Eye (tissue), 1 donor: ENCODE measurements around the gene USP47.

ENCODE experiments used
- DNase-seq: peaks from one replicate; pipeline ENCODE4 v3.0.0-alpha.2; 2015

The USP47 gene

GRCh38 chr11:11942668-11943067 lies 100.9 kb downstream of the USP47 start:
- DNase-seq: no peak

DNA sequence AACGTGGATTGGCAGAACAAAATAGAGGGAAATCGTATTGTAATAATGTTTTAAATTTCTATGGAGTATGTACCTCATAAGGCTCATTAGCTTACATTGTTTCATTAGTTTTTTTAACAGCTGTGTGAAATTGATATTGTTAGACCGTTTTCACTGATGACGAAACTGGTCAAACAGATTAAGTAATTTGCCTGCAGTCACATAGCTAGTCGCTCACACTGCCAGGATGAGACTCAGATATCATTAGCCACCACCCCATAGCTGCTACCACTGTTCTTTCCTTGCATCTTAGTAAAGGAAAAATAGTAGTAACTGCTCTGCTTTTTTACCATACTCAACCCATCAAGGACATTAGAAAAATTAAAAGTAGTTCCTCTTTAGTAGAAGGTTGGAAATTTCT lies 102.7 kb downstream of the USP47 start:
- DNase-seq: no peak

DNA sequence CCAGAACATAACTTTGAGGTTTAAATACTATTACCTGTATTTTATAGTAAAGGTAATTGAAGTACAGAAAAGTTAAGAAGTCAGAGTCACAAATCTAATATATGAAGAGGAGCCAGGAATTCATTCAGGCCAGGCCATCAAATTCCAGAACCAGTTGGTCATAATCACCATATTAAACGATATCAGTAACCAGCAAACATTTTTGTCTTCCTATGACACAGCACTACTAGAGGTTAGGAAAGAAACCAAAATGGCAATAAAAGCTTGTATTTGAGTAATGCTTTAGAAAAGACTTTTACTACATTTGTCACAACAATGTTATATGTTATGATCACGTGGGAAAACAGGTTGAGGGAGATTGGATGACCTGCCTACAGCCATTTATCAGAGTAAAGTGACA lies 104.4 kb downstream of the USP47 start:
- no peak for DNase-seq

GRCh38 chr11:11946878-11947277 lies 105.1 kb downstream of the USP47 start:
- DNase-seq: no peak

GRCh38 chr11:11947825-11948224 lies 106.1 kb downstream of the USP47 start:
- DNase-seq: no peak

DNA sequence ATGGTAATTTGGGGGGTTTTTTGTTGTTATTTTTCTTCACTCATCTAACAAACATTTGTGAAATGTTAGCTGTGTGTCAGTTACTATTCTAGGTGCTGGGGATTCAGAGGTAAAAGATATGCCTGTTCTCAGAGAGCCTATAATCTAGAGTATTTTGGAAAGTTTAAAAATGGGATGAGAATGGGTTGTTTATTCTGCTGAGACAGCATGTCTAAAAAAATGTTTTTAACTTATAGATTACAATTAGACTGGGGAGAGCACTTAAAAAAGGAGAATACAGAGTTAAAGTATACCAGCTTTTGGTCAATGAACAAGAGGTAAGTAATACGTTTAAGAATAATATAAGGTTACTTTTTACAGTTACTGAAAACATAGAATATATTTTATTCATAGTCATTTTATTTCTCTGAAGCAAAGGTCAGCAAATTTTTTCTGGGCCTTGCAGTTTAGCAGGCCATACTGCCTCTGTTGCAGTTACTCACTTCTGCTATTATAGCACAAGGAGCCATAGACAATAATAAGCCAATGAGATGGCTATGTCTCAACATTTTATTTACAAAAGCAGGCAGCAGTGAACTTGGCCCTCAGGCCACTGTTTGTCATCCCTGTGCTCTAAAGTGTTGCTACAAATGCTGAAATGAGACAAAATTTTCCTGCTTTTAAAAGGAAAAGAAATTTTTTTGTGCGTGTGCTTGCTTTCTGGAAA lies 106.6 kb downstream of the USP47 start:
- no peak for DNase-seq

- DNase-seq: no peak
Measured at GRCh38 chr11:11949482-11949881, 107.7 kb downstream of the USP47 start.

DNA sequence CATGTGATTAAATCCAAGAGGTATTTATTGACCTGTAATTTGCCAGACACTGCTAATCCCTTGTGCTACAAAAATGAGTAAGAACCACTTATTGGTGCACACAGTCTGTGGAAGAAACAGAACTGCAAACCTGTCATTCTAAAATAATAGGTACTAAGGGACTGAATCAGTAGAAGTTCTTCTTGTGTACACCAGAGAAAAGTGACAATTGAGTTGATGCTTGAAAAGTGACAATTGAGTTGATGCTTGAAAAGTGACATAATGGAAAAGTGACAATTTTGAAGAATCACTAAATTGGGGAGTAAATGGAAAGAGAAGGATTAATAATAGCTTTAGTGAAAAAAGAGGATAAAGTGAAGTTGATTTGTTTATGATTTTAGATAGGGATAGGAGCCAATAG lies 110.3 kb downstream of the USP47 start:
- no peak for DNase-seq

- DNase-seq: no peak
Measured at GRCh38 chr11:11956006-11956405, 114.2 kb downstream of the USP47 start.

GRCh38 chr11:11958403-11959231 lies 116.8 kb downstream of the USP47 start:
- DNase-seq: no peak

DNA sequence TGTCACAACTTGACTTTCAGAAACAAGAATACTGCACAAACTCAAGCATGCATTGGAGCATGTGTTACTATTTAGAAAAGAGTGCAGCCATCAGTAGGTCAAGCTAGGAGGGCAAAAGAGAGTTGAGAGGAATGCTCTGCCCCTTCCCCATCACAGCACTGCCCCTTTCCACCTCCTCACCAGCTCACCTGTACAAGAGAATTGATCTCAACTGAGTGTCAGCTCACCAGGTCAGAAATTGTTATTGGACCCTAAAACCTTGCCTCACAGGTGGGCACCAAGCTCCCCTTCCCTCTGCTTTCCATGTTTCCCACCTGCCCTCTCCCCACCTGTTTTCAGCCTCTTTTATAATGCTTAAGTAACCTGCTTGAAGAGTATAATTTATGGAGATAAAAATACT lies 117.8 kb downstream of the USP47 start:
- no peak for DNase-seq

DNA sequence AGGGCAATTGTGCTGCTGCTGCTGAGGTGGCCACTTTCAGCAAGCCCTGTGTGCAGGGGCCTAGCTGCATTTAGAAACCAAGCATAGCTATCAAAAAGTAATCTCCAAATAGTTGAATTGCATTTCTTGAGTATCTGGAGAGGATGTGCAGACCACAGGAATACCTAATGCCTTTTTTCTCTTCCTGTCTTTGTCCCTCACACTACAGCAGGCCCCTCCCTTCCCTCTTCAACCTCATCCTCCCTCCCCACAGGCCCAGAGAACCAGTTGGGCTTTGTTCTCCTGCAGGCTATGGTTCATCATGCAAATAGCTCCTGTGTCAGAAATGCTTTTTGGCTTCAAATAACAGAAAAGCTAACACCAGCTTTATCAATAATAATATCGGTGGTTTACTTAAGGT lies 118.9 kb downstream of the USP47 start:
- DNase-seq: no peak

DNA sequence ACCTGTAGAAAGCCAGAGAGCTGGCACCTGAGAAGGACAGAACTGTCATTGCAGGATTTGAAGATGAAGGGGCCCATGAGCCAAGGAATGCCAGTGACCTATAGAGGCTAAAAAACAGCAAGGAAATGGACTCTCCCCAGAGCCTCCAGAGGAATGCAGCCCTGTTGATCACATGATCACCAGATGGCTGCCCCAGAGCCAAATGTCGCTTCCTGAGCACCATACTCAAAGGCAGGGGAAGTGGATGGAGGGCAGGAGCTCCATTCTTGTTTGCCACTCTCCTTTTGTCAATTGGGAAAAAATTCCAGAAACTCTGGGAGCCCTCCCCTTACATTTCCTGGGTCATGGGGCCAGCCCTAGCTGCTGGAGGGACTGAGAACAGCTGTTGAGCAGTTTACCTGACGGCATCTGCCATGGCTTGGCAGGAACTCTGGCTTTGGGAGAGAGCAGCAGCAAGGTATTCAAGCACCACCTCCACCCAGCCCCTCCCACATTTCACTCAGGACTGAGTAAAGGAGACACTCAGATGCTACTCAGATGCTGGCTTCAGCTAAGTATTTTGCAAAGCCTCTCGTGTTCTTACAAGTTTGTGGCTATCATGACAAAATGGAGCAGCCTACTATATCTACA lies 119.7 kb downstream of the USP47 start:
- no peak for DNase-seq

- DNase-seq: no peak
Measured at GRCh38 chr11:11963067-11963466, 121.3 kb downstream of the USP47 start.

DNA sequence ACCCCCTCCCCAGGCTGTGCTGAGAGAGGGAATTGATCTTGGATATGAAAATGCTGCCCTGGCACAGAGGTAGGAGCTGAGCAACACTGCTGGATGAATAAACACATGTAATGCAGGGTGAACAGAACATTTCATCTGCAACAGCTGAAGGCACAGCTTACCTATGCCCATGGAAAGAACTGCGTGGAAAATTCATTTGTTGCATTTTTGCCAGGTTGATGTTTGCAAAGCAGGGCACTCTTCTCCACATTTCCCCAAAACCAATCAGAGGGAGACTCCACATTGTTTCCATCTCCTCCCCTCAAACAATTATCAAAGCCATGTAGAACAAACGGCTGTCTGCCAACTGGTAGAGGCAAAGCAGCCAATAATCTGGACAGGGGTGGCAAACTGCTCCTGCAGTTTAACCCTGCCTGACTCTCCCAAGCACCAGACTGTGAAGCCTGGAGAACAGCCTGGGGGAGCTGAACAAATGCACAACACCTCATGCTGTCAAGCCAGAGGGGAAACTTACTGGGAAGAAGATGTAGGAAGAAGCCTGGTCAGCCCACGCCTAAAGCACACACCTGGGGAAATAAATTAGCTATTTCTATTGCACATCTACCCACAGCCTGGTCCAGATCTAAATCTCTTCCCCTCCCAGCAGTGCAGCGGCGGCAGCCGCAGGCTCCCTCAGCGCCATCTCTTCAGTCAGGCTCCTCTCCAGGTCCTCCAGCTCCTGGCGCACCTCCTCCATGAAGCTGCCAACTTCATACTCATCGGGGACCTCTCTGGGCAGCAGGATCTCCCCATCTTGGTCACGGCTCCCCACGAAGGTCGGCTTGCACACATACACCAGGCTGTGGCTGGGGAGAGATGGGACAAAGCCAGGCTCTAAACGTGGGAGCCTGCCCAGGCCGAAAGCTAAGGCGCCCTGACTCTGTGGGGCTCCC lies 122.3 kb downstream of the USP47 start:
- no peak for DNase-seq

DNA sequence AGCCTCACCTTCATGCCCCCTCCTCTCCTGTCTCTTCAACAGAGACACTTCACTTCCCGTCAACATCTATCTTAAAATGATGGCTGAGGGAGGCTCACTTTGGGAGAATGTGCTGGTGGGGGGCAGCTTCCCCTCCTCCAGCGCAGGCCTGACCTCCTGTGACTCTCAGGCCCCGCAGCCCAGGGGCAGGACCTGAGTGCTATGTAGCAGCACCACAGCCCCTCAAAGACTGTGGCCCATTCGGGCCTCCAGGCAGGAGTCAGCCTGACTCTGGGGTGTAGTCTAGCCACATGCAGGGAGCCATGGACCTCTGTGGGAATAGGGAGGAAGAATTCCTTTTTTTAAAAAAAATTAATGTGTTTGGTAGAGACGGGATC lies 123.0 kb downstream of the USP47 start:
- no peak for DNase-seq

GRCh38 chr11:11965192-11965591 lies 123.4 kb downstream of the USP47 start:
- no peak for DNase-seq

- DNase-seq: no peak
Measured at GRCh38 chr11:11965656-11966353, 124.0 kb downstream of the USP47 start.

DNA sequence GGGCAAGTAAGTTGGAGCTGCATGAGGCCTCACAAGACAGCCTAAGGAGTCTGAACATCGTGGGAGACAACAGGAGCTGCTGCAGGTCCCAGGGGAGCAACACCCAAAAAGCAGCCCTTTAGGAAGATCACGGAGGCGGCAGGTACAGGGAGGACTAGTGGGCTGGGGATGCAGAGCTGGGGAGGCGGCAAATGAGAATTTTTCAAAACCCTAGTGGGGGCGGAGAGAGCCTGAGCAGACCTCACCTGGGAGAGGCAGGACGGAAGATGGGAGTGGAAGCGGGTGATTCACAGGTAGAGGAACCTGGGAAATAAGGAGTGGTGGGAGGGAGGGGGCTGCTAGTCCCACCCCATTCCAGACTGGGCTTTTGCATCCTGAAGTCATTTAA lies 124.6 kb downstream of the USP47 start:
- DNase-seq: no peak

DNA sequence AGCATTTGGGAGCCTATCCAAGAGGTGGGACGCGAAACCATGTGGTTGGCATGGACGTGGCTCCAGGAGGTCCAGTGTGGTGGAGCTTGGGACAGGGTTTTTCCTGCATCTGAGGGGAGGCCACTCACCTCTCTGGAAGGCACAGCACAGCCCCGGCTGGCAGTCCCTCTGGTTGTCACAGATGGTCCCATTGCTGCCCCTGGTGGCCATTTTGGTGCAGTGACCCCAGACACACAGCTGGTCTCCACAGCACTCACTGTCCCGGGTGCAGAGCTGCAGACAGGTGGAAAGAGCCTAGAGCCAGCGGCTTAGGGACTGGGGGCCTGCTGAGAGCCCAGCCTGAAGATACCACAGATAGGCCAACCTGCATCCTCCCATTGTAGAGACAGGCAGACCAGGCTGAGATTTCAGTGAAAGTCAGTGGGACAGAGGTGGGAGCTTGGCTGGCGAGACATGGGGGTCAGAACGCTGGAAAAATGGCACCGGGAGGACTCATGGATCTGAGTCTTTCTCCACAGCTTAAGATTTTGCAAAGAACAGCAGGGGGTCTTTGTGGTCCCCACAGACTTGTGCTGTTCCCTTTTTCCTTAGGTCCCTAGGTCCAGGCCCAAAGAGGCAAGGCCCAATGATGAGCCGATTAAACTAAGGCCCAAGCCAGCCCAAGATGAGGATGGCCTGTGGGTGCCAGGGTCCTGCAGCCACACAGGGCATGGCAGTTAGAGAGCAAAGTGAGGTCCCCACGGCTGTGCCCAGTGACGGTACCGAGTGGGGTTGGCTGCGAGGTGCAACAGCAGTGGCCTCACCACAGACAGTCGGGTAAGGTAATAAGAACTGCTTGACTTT lies 125.3 kb downstream of the USP47 start:
- DNase-seq: peak; percentile 90
